Bronchial epithelial cell (primary cell): ENCODE results near the gene BUD13. TPM values are rescaled to one million over a fixed set of nuclear protein-coding genes. Genes with fewer than 3 reads are reported as not detected.

Experiments
- DNase-seq: peaks from one replicate; pipeline ENCODE4 v3.0.0-alpha.2; 2010; ENCODE audit warnings: low read depth
- FAIRE-seq: peaks from 2 replicates; lab custom pipeline; 2011; peaks lifted over from hg19 to GRCh38; lab: Jason Lieb, UNC
- H3K27me3 ChIP-seq: 2 replicates; pipeline ENCODE4 v1.5.1; 2011; ENCODE audit warnings: low read length; ENCODE audit not compliant: control insufficient read depth, insufficient read depth
- H3K36me3 ChIP-seq: 2 replicates; pipeline ENCODE4 v1.5.1; 2011; ENCODE audit warnings: low read length; ENCODE audit not compliant: control insufficient read depth, insufficient read depth
- H3K4me3 ChIP-seq: 2 replicates; pipeline ENCODE4 v1.5.1; 2011; ENCODE audit warnings: mild to moderate bottlenecking, low read depth, low read length, control low read depth
- total RNA-seq: library from RNA; depleted of rRNA; stranded (reverse); fragments of >200 nt; gene quantifications from 2 replicates; pipeline ENCODE4 v1.2.1, GENCODE V29; 2014
- TF ChIP-seq, protein P1 (sequence below): IDR thresholded peaks from 2 replicates; pipeline ENCODE4 v1.5.1; 2011; ENCODE audit warnings: mild to moderate bottlenecking, moderate library complexity, low read length, control low read depth, inconsistent platforms; ENCODE audit not compliant: insufficient read depth, severe bottlenecking

The BUD13 gene
- total RNA-seq, 1 donor from 2014 or later = 12.4 TPM

DNA sequence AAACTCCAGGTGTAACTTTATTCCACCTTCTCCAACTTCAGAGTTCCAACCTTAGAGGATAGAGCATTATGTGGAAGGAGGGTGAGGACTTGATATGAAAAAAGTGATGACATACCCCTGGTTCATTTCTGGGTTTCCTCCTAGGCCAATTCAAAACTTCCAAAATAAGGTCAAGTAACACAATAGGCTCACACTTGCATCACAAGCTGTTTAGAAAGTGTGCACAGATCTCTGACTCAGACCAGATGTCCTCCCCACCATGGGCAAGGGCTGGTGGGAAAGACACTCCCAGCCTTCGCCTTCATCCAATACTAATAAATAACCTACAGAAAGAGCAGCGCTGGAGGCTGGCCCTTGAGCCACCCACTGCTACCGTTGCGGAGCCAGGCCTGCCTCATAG, 5.8 kb upstream of the BUD13 start:
- Histone ChIP-seq H3K36me3 (peaks cover 25% of the 10 kb centered on the region), H3K4me3 (no peak overlapping the region), H3K27me3 (no peaks in the 10 kb centered on the region)
- DNase-seq (no peak), FAIRE-seq (no peak)
- TF ChIP-seq, protein P1, sequence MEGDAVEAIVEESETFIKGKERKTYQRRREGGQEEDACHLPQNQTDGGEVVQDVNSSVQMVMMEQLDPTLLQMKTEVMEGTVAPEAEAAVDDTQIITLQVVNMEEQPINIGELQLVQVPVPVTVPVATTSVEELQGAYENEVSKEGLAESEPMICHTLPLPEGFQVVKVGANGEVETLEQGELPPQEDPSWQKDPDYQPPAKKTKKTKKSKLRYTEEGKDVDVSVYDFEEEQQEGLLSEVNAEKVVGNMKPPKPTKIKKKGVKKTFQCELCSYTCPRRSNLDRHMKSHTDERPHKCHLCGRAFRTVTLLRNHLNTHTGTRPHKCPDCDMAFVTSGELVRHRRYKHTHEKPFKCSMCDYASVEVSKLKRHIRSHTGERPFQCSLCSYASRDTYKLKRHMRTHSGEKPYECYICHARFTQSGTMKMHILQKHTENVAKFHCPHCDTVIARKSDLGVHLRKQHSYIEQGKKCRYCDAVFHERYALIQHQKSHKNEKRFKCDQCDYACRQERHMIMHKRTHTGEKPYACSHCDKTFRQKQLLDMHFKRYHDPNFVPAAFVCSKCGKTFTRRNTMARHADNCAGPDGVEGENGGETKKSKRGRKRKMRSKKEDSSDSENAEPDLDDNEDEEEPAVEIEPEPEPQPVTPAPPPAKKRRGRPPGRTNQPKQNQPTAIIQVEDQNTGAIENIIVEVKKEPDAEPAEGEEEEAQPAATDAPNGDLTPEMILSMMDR = no peak

DNA sequence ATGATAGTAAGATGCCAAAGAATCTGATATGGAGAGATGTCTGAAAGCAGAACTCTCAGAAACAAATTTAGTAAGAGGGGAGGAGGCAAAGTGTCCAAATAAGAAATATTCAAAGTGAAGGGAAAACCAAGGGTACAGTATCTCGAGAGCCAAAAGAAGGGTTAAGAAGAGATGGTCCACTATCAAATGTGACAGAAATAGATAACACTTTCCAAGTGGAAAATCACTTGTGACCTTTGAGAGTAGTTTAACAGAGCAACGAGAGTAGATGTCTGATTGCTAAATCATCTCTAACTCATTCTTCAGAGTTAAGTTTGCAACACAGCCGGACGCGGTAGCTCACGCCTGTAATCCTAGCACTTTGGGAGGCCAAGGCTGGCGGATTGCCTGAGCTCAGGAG, 4.3 kb upstream of the BUD13 start:
- DNase-seq = no peak
- FAIRE-seq = no peak
- TF ChIP-seq, protein P1 = no peak
- H3K4me3 ChIP-seq = no peak overlapping the region
- H3K36me3 ChIP-seq = peaks cover 21% of the 10 kb centered on the region
- no peaks in the 10 kb centered on the region for H3K27me3 ChIP-seq

DNA sequence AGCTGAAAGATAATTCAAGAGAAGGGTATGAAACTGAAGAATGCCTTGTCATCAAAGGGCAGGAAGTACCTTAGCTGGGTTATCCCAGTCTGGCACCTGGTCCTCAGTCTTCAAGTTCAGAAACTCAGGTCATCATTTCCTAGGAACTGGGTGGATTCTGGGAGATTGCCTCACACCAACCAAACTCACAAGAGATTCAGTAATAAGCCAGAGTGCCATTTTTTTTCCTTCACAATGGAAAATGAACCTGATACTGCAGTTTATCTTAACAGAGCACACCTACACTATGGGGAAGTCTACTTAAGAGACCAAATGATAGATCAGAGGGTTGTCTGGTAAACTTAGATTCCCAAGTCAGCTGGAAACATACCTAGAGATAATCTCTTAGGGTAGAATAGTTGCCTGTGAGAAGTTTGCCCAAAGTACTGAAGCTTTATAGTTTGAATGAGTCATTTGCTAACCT, 3.8 kb upstream of the BUD13 start:
- TF ChIP-seq, protein P1 = no peak
- H3K27me3 ChIP-seq = no peaks in the 10 kb centered on the region
- DNase-seq = no peak
- FAIRE-seq = no peak
- peaks cover 19% of the 10 kb centered on the region for H3K36me3 ChIP-seq
- H3K4me3 ChIP-seq = no peak overlapping the region

DNA sequence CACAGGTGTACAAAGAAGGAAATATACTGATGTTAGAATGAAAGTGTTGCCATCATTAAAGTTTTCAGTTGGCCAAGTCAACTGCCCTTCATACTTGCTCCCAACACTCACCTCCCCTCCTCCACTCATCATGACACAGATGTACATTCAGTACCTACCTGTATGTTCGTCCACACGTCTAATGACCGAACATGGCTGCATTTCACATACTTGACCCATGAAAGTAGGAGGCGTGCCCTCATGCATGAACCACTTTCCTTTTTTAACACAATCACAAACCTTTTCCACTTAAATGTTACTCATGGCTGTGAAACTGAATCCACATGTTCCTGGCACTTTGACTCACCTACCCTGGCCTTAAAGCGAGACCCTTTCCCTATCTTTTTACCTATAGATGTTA, 3.2 kb upstream of the BUD13 start:
- TF ChIP-seq, protein P1 = no peak
- no peak for DNase-seq
- H3K36me3 ChIP-seq = peaks cover 19% of the 10 kb centered on the region
- no peak for FAIRE-seq
- H3K27me3 ChIP-seq = no peaks in the 10 kb centered on the region
- no peak overlapping the region for H3K4me3 ChIP-seq

DNA sequence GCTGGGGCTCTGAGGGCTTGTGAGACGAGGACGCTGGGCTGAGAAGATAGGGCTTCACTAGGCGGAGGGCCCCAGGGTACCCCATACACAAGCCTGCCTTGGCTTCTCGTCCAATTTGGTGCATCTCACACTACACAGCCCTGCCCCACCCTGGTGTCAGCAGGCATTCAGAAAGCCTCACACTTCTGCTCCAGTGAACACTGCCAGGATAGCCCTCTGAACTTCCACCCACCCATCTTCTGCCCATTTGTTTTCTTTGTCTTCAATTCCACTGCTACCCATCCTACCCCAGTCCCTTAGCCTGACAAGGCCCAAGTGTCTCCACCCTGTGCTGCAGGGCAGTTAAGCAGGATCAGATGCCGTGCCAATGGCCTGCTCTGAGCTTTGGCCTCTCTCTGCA, 1.9 kb upstream of the BUD13 start:
- H3K36me3 ChIP-seq = peaks cover 15% of the 10 kb centered on the region
- DNase-seq (no peak), FAIRE-seq (no peak)
- H3K4me3 ChIP-seq = no peak overlapping the region
- TF ChIP-seq, protein P1 = no peak
- no peaks in the 10 kb centered on the region for H3K27me3 ChIP-seq

DNA sequence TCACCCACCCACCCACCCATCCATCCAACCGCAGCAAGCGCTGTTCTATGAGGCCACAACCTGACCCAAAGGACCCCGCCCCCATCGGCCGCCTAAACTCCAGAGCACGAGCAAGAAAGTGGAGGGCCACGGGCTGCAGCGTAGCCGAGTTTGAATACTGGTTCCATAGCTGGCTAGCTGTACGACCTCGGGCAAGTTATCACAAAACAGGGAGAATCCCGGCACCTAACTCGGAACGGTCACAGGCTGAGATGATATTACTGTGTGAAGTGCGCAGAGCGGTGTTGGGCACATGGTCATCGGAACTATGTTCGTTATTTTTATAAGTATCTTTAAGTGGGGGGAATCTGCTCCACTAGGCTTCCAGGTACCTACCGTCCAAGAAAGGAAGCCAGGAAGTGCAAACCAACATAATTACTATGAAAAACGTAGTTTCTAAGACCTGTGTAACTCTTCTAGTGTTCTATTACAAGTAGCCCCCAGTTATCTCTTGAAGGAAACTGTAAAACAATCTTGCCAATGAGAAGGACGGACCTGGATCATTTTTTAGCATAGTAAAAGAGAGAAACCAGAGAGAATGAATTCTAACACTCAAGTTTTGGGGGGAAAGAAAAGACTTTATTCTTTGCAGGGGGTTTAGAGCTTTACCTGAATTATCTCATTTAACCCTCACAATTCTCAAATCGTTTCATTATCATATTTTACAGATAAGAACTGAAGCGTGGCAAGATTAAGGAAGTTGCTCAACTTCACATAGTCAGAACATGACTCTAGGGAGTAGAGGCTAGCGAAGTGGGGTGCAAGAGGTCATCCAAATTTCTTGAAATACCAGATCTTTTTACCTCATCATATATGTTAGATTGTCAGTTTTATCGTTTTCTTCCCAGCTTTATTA, 663 bp upstream of the BUD13 start:
- Histone ChIP-seq H3K36me3 (peaks cover 5% of the 10 kb centered on the region), H3K4me3 (peak overlapping the region; percentile 70), H3K27me3 (no peaks in the 10 kb centered on the region)
- DNase-seq (peak; percentile 47), FAIRE-seq (no peak)
- TF ChIP-seq, protein P1 = no peak
